ENCODE measurements around the gene SPOCK2. TPM values are rescaled to one million over a fixed set of nuclear protein-coding genes. Genes with fewer than 3 reads are reported as not detected.

Gene SPOCK2
- polyA plus RNA-seq, 1 donor, result 17.4 TPM

Other genes starting within 250 kb of the SPOCK2 start
- gene PSAP, start 237.3 kb downstream of the SPOCK2 start, polyA plus RNA-seq, result 540 TPM
- 4.7 TPM for gene CHST3, start 124.2 kb downstream of the SPOCK2 start, polyA plus RNA-seq
- gene ANAPC16, start 127.5 kb upstream of the SPOCK2 start, polyA plus RNA-seq, result 122 TPM
- gene ASCC1, start 127.7 kb upstream of the SPOCK2 start, polyA plus RNA-seq, result 23.1 TPM
- gene DDIT4, start 185.4 kb upstream of the SPOCK2 start, polyA plus RNA-seq, result 47.2 TPM